Thoracic aorta (tissue), 2 donors: Measurements from ENCODE around the gene FOSL1. TPM values are rescaled to one million over a fixed set of nuclear protein-coding genes. Genes with fewer than 3 reads are reported as not detected.

Experiments used
- ATAC-seq: fragments of 150-250 bp; one replicate; pipeline ENCODE4 v1.8.0; 2017; ENCODE audit warnings: low read depth; ENCODE audit not compliant: insufficient number of reproducible peaks, low FRiP score
- DNase-seq: peaks from one replicate; pipeline ENCODE4 v3.0.0-alpha.2; 2020; ENCODE audit warnings: low spot score
- H3K27ac ChIP-seq, 2 donors: fragments of 200-600 bp; sonication (generic); 1 replicate in 1 of 2; 2 replicates in 1 of 2; pipeline ENCODE4 v1.5.1; 2016; ENCODE audit warnings: mild to moderate bottlenecking in 2 of 2, moderate library complexity in 2 of 2
- H3K27me3 ChIP-seq: fragments of 200-600 bp; sonication (generic); replicated peaks from 2 replicates; pipeline ENCODE4 v1.6.0; 2016; ENCODE audit warnings: mild to moderate bottlenecking; ENCODE audit not compliant: insufficient read depth
- H3K36me3 ChIP-seq: fragments of 200-600 bp; sonication (generic); one replicate; pipeline ENCODE4 v1.5.1; 2016
- H3K4me1 ChIP-seq, 2 donors: fragments of 200-600 bp; sonication (generic); 1 replicate in 1 of 2; 2 replicates in 1 of 2; pipeline versions ENCODE4 v1.5.1 to v1.6.0; 2016; ENCODE audit warnings: low read depth in 2 of 2, mild to moderate bottlenecking in 1 of 2; ENCODE audit not compliant: control insufficient read depth in 1 of 2
- H3K4me3 ChIP-seq: fragments of 200-600 bp; sonication (generic); 2 replicates; pipeline ENCODE4 v1.5.1; 2016; ENCODE audit warnings: mild to moderate bottlenecking
- H3K9me3 ChIP-seq: fragments of 200-600 bp; sonication (generic); 2 replicates; pipeline ENCODE4 v1.5.1; 2016
- CTCF ChIP-seq: fragments of 200-600 bp; sonication (generic); IDR thresholded peaks from one replicate; pipeline ENCODE4 v1.5.1; 2019; ENCODE audit warnings: antibody characterized with exemption
- total RNA-seq, 2 donors: library from RNA; depleted of rRNA; stranded (reverse); fragments of >200 nt; gene quantifications; one replicate each; pipeline versions ENCODE4 v1.1.0 to v1.2.3, GENCODE V29; 2016

FOSL1 gene
- total RNA-seq, 2 donors from 2014 or later = 25.6 to 143 TPM

DNA sequence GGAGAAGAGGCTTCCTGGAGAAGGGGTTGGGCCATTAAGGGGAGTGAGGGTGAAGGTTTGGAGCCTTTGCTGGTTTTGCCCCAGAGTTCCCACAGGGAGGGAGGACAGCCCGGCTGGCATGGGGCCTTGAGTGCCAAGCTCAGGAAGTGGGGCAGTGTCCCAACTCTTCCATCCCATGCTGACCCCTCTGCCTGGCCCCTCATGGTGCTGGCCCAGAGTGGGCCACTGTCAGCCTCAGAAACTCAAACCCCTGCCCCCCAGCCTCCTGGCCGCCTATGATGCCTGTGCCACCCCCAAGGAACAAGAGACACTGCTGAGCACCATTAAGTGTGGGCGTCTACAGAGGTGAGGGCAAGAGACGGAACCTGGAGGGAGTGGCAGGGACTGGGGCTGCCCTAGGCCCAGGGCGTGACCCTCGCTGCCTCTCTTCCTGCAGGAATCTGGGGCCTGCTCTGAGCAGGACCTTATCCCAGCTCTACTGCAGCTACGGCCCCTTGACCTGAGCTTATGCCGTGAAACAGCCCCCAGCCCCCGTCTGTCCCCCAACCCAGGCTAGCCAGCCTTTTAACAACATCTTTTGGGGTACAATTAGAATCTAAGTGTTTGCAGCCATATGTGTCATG lies 34.5 kb downstream of the FOSL1 start:
- peaks cover 11 to 36% of the 10 kb centered on the region in 2 donors for H3K4me1 ChIP-seq
- peaks cover 69% of the 10 kb centered on the region for H3K36me3 ChIP-seq
- no peak for ATAC-seq
- TF ChIP-seq CTCF = no peak
- no peaks in the 10 kb centered on the region for H3K27me3 ChIP-seq
- no peaks in the 10 kb centered on the region for H3K9me3 ChIP-seq
- no peak overlapping the region for H3K4me3 ChIP-seq
- H3K27ac ChIP-seq = no peak overlapping the region
- DNase-seq = no peak

DNA sequence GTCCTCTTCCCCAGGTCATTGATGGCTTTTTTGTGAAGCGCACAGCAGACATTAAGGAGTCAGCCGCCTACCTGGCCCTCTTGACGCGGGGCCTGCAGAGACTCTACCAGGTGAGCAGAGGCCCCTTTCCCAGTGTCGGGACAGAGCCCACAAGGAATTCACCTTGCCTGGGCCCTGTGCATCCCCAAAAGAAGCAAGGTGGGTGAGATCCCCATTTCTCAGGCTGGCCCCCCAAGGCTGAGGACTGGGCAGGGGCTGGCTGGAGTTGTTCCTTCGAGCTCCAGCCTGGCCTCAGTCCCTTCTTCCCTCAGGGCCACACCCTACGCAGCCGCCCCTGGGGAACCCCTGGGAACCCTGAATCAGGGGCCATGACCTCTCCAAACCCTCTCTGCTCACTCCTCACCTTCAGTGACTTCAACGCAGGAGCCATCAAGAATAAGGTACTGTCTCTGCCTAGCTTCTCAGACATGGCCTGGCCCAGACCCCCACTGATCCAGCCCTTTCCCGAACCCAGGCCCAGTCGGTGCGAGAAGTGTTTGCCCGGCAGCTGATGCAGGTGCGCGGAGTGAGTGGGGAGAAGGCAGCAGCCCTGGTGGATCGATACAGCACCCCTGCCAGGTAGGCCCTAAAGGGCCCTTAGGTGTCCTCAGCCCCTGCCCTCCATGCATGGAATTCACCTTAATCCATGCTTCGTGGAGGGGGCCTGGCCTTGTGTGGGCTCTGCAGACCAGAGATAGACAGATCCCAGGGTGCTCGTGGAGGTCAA lies 35.3 kb downstream of the FOSL1 start:
- Histone ChIP-seq H3K27me3 (no peaks in the 10 kb centered on the region), H3K9me3 (no peaks in the 10 kb centered on the region), H3K36me3 (peaks cover 68% of the 10 kb centered on the region), H3K4me1 (peaks cover 11 to 28% of the 10 kb centered on the region in 2 donors), H3K27ac (no peak overlapping the region), H3K4me3 (no peak overlapping the region)
- TF ChIP-seq CTCF = no peak
- DNase-seq (no peak), ATAC-seq (no peak)

DNA sequence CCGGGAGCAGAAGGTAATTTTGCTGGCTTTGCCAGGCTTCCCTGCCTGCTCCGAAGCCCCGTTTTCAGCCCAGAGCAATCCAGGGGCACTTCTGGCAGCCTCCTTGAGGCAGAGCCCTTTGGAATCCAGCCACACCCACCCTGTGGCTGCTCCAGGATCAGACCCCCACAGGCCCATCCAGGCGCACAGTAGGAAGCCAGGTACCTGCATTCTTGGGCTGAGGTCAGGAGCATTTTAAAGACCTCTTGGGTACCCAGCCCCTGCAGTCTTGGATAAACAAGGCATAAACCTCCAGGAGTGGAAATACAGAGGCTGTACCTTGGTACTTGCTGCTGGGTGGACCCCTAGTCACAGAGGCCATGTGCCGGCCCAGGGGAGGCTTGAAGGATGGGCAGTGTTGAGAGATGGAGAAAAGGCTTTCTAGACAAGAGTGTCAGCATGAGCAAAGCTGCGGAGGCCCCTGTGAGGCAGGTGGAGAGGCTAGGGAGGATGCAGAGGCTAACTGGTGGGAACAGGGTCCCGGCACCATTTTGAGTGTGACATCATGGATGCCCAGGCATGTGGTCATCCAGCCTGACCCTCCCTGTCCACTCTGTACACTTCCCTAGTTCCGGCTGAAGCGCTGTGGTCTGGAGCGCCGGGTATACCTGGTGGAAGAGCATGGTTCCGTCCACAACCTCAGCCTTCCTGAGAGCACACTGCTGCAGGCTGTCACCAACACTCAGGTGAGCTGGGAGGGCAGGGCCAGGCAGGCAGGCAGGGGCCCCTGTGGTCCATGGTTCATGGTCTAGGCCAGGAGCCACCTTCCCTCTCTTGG lies 36.1 kb downstream of the FOSL1 start:
- peaks cover 11 to 27% of the 10 kb centered on the region in 2 donors for H3K4me1 ChIP-seq
- no peaks in the 10 kb centered on the region for H3K9me3 ChIP-seq
- H3K27ac ChIP-seq = no peak overlapping the region
- ATAC-seq = no peak
- no peak for TF ChIP-seq CTCF
- DNase-seq = no peak
- H3K27me3 ChIP-seq = no peaks in the 10 kb centered on the region
- no peak overlapping the region for H3K4me3 ChIP-seq
- peaks cover 63% of the 10 kb centered on the region for H3K36me3 ChIP-seq

- H3K4me3 ChIP-seq = no peak overlapping the region
- DNase-seq (no peak), ATAC-seq (no peak)
- H3K27ac ChIP-seq = peak overlapping the region in 1 of 2 donors; percentile 100
- no peaks in the 10 kb centered on the region for H3K27me3 ChIP-seq
- no peaks in the 10 kb centered on the region for H3K9me3 ChIP-seq
- peaks cover 11 to 27% of the 10 kb centered on the region in 2 donors for H3K4me1 ChIP-seq
- TF ChIP-seq CTCF = no peak
- H3K36me3 ChIP-seq = peaks cover 62% of the 10 kb centered on the region
Measured at GRCh38 chr11:65862941-65863888, 37.0 kb downstream of the FOSL1 start.
